Measurements from ENCODE around the gene BAIAP2L1.

Gene BAIAP2L1

GRCh38 chr7:98355250-98355538 lies 45.7 kb downstream of the BAIAP2L1 start:
- DNase-seq: no peak

- no peak for DNase-seq
These were observed 46.2 kb downstream of the BAIAP2L1 start for GRCh38 chr7:98354511-98355249.

GRCh38 chr7:98354052-98354451 lies 46.8 kb downstream of the BAIAP2L1 start:
- no peak for DNase-seq

- no peak for DNase-seq
These were observed 48.3 kb downstream of the BAIAP2L1 start for GRCh38 chr7:98352621-98353020.

- no peak for DNase-seq
These were observed 49.8 kb downstream of the BAIAP2L1 start for GRCh38 chr7:98351136-98351535.

GRCh38 chr7:98348726-98349474 lies 52.0 kb downstream of the BAIAP2L1 start:
- DNase-seq: no peak

GRCh38 chr7:98346515-98347069 lies 54.3 kb downstream of the BAIAP2L1 start:
- DNase-seq: no peak

GRCh38 chr7:98341106-98341505 lies 59.8 kb downstream of the BAIAP2L1 start:
- DNase-seq: no peak

GRCh38 chr7:98339043-98339442 lies 61.8 kb downstream of the BAIAP2L1 start:
- DNase-seq: no peak

GRCh38 chr7:98338441-98338840 lies 62.4 kb downstream of the BAIAP2L1 start:
- no peak for DNase-seq

- DNase-seq: no peak
These were observed 65.4 kb downstream of the BAIAP2L1 start for GRCh38 chr7:98335411-98335977.

GRCh38 chr7:98334081-98334480 lies 66.8 kb downstream of the BAIAP2L1 start:
- DNase-seq: no peak

GRCh38 chr7:98330926-98331529 lies 69.9 kb downstream of the BAIAP2L1 start:
- no peak for DNase-seq

- DNase-seq: no peak
These were observed 71.0 kb downstream of the BAIAP2L1 start for GRCh38 chr7:98329791-98330373.

- no peak for DNase-seq
These were observed 71.6 kb downstream of the BAIAP2L1 start for GRCh38 chr7:98329100-98329790.

- DNase-seq: no peak
These were observed 76.1 kb downstream of the BAIAP2L1 start for GRCh38 chr7:98324782-98325181.

- no peak for DNase-seq
These were observed 77.1 kb downstream of the BAIAP2L1 start for GRCh38 chr7:98323597-98324322.

GRCh38 chr7:98322331-98323270 lies 78.3 kb downstream of the BAIAP2L1 start:
- no peak for DNase-seq

- no peak for DNase-seq
These were observed 79.6 kb downstream of the BAIAP2L1 start for GRCh38 chr7:98321301-98321700.

- DNase-seq: no peak
These were observed 81.7 kb downstream of the BAIAP2L1 start for GRCh38 chr7:98319176-98319575.
